ENCODE data around the gene PTPRG.

The PTPRG gene

DNA sequence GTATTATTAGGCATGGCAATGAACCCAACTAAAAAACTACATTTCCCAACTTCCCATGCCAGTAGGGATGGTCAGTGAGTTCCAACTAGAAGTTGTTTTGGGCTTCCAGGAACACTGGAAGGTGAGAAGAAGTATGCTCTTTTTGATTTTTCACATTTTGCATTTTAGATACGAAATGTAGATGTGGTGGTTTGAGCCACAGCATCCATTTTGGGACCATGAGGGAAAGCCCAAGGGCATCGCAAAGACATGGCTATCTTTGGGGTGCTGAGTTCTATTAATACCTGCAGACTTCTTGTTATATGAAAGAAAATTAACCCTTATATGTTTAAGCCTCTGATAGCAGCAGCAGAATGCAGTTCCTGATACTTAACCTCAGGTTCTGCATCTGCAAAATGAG, 62.9 kb downstream of the PTPRG start:
- DNase-seq: no peak

DNA sequence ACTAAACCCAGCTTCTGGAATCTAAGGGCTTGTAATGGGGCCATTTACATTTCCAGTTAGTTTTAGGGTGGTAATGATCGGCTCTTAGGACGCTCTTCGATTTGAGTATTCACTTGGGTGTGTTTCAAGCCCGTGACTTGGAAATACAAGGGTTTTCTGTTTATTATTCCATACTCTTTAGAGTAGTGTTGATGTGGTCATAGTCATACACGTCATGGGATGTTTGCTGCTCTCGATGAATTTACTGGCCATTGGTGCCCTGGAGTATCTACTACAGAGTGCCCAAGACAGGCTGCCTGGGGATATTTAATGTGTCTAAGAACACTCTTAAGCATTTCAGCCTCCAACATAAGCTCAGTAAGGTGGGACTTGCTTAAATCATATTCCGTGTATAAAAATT, 64.1 kb downstream of the PTPRG start:
- DNase-seq: no peak

DNA sequence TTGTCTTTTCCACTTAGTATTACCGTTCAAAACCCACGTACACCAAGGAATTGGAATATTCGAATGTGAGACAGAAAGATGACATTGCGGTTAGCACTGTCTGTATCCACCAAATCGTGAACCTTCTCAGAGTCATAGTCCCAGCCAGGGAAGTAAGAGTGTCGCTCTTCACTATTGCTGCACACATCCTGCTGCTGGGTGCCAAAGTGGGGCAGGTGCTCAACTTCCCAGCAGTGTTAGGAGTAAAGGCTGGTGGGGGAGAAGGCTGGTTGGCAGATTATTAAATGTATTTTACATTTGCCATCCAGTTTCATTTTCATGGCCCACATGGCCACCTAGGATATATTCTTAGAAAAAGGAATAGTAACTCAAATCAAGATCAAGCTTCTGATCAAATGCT, 65.1 kb downstream of the PTPRG start:
- DNase-seq: no peak

- no peak for DNase-seq
Observed at GRCh38 chr3:61627768-61628185, 66.4 kb downstream of the PTPRG start.

GRCh38 chr3:61628636-61629035, 67.3 kb downstream of the PTPRG start:
- DNase-seq: no peak

DNA sequence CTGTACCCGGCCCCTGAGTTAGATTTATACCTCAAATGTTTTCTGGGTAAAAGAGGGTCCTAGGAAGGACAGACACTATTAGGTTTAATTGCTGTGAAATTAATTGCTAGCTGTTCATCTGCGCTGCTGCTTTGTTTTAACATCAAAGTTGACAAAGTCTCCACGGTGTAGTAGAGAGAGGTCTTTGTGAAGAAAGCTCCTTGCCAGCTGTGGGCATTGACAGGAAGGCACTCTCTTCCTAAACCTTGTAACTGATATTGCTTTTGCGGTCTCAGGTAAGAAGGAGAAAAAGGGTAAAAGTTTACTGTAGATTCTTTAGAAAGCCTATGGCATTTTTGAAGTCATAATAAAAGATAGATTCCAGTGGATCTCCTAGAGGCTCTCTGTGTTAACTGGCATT, 68.1 kb downstream of the PTPRG start:
- DNase-seq: no peak

GRCh38 chr3:61631108-61631769, 69.9 kb downstream of the PTPRG start:
- DNase-seq: no peak

GRCh38 chr3:61632568-61633175, 71.3 kb downstream of the PTPRG start:
- no peak for DNase-seq

DNA sequence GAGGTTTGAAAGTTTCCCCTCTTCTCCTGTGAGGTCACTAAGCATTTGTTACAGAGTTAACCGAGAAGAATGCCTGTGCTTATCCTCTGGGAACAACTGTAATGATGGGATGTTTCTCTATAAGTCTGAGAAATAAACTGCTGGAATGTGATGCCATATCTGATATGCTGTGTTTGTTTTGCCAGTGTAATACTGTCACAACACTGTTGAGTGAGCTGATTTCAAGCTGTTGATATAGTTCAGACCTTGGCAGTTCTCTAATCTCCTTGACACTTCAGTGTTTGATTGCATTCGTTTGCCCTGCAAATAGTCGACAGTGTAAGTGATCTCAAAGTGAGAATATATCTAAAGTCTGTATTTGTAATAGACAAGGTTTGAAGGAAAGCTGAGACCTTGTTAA, 73.3 kb downstream of the PTPRG start:
- DNase-seq: no peak

DNA sequence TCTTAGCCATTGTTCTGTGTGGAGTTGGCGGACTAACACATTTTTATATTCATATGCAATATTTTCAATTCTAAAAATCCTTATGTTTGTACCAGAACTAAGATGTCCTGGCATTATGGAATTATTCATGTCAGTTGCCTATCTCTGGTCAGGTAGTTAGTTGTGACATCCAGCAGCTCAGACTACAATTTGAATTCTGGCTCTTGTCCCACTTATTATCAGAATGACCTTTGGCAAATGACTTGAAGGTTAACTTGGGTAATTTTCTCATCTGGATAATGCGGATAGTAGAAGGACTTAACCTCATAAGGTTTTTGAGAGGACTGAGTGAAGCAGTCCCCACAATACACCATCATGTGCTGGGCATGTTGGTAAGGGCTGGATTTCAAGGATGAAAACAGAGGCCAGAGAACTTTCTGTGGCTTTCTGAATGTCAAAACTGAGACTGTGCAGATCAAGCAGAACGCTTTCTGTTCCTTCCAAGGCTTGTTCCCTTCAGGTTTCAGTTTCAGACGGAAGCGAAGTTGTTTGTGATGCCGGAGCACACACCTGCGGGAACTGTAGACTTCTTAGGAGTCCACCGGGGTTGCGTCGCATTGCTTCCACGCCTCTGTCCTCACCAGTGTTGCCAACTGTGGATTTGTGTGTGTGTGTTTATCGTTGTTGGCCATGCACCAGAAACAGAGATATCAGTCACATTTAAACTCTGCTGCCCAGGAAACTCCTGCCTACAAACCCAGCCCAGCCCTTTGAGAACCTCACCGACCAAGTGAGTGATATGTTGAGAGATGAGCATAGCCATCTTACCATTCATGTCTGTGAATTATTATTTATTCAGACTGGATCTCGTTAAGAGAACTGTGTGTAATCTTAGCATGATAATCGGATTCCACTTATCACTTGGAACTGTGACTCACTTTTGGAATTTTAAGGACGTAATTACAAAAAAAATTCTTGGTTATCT, 76.0 kb downstream of the PTPRG start:
- DNase-seq: no peak

GRCh38 chr3:61638741-61639140, 77.4 kb downstream of the PTPRG start:
- DNase-seq: no peak

- no peak for DNase-seq
Observed at GRCh38 chr3:61639991-61640390, 78.6 kb downstream of the PTPRG start.

DNA sequence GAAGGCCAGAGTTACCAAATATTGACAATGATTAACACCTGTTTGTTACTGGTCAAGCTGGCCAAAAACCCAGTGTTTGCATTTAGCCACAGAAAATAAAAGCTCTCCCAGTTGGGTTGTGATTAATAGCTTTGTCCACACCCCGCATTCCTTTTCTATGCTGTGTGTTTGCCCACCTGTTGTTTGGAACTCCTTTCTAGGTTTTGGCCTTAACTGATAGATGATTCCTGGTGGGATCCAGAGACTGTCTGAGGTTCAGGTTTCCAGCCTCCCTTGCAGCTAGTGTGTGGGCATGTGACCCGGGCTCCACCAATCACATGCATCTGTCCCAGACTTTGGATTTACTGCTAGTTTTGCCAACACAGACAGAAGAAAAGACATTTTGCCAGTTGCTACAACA, 83.8 kb downstream of the PTPRG start:
- DNase-seq: no peak

DNA sequence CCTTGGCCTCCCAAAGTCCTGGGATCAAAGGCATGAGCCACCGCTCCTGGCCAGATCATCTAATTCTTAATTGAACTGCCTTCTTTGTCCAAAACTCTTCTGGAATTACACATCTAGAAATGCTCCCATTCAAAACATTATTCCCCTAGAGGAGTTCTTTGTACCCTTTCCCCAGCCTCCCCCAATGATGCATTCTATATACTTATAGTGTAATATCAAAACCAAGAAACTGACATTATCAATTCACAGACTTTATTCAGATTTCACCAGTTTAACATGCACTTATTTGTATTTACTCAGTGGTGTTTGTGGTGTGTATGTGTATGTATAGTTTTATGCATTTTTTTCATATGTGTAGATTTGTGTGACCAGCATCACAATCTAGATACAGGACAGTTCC, 85.0 kb downstream of the PTPRG start:
- no peak for DNase-seq

DNA sequence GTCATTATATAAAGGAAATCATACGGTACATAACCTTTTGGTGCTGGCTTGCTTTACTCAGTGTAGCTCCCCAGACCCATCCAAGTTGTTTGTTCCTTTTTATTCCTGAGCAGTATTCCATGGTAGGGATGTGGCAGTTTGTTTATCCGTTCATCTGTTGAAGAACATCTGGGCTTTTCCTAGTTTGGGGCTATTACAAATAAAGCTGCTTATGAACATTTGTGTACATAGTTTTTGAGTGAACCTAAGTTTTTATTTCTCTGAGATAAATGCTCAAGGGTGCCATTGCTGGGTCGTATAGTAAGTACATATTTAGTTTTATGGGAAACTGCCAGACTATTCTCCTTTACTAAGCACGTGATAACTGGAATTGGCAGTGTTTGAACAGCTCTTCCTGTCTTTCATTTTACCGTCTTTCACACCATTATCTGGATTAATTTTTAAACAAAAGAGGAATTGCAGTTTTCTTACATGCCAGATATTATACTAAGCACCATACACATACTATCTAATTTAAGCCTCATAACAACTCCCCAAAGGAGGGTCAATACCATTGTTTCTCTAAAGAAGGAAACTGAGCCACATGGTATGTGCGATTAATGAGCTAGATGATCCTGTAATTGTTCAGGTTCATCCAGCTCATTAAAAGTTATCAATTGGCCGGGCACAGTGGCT, 85.6 kb downstream of the PTPRG start:
- no peak for DNase-seq

GRCh38 chr3:61648481-61648880, 87.1 kb downstream of the PTPRG start:
- no peak for DNase-seq

DNA sequence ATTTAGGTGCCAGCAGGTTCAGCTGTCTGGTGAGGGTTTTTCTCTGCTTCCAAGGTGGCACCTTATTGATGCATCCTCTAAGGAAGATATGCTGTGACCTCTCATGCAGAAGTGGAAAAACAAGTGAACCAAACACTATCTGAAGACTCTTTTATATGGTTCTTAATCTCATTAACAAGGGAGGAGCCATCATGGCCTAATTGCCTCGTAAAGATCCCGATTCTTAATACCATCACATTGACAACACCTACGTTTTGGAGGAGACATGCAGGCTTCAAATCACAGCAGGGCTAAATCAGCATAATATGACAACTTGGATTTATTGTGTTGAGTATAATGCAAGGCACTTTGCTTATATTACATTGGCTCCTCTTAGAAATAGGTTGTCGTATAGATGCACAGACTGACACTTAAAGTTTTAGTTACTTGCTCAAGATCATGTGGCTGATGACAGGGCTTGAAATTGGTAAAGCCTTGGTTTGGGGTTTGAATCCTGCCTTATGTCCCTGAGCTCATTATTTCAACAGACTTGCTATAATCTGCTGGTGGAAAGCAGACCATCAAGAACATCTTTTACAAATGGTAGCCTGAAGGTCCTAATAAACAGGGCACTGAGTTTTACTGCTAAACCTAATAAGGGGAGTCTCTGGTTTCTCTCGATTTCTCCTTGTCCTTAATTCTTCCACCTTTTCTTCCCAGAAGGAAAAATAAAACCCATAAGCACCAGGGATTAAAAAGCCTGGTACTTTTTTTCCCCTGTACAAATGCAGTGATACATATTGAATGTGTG, 88.2 kb downstream of the PTPRG start:
- no peak for DNase-seq

GRCh38 chr3:61650276-61650675, 88.9 kb downstream of the PTPRG start:
- DNase-seq: no peak

GRCh38 chr3:61650719-61651410, 89.5 kb downstream of the PTPRG start:
- DNase-seq: no peak

GRCh38 chr3:61657689-61658088, 96.3 kb downstream of the PTPRG start:
- no peak for DNase-seq

DNA sequence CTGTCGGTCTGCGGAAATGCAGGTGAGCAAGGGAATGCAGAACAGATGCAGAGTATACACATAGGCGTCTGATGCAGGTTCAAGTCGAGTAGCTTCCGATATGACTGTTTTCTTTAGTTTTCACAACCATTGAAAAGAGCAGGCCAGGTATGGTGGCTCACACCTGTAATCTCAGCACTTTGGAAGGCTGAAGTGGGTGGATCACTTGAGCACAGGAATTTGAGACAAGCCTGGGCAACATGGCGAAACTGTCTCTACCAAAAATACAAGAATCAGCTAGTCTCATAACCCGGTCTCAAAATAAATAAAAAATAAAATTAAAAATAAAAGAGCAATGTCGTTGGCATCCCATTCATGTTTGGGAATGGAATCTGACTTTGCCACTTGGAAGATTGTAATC, 101.5 kb downstream of the PTPRG start:
- no peak for DNase-seq

All from CD4-positive, alpha-beta T cell treated with Interleukin-12 subunit alpha and Interleukin-12 subunit beta, for 1 hour (primary cell).